GM21526 (cell line): ENCODE results near the gene HOXD1.

Source experiments
- ATAC-seq: cut with Tn5 transposase; IDR thresholded peaks from one replicate; pipeline ENCODE4 v1.9.1; 2021; ENCODE audit warnings: moderate library complexity; ENCODE audit not compliant: unreplicated experiment, low FRiP score

Gene HOXD1

GRCh38 chr2:176178757-176179295 lies 9.6 kb upstream of the HOXD1 start:
- ATAC-seq, result no peak

- no peak for ATAC-seq
These were observed 6.9 kb upstream of the HOXD1 start for GRCh38 chr2:176181551-176181950.

- ATAC-seq, result no peak
These were observed 5.8 kb upstream of the HOXD1 start for GRCh38 chr2:176182671-176183070.

GRCh38 chr2:176184749-176185148 lies 3.7 kb upstream of the HOXD1 start:
- no peak for ATAC-seq

- no peak for ATAC-seq
These were observed 2.4 kb upstream of the HOXD1 start for GRCh38 chr2:176186024-176186423.

- no peak for ATAC-seq
These were observed 1.1 kb upstream of the HOXD1 start for GRCh38 chr2:176187200-176187898.

- ATAC-seq, result no peak
These were observed 559 bp downstream of the HOXD1 start for GRCh38 chr2:176188774-176189680.

GRCh38 chr2:176189681-176190641 lies 1.5 kb downstream of the HOXD1 start:
- ATAC-seq, result no peak

GRCh38 chr2:176192351-176192750 lies 3.9 kb downstream of the HOXD1 start:
- no peak for ATAC-seq

- ATAC-seq, result no peak
These were observed 4.6 kb downstream of the HOXD1 start for GRCh38 chr2:176193048-176193447.

- no peak for ATAC-seq
These were observed 11.4 kb downstream of the HOXD1 start for GRCh38 chr2:176199902-176200301.

GRCh38 chr2:176200971-176201370 lies 12.5 kb downstream of the HOXD1 start:
- no peak for ATAC-seq

GRCh38 chr2:176202491-176202890 lies 14.0 kb downstream of the HOXD1 start:
- no peak for ATAC-seq

- ATAC-seq, result no peak
These were observed 16.7 kb downstream of the HOXD1 start for GRCh38 chr2:176205126-176205525.

GRCh38 chr2:176206136-176206535 lies 17.7 kb downstream of the HOXD1 start:
- ATAC-seq, result no peak

GRCh38 chr2:176206682-176207081 lies 18.2 kb downstream of the HOXD1 start:
- no peak for ATAC-seq

GRCh38 chr2:176211110-176211509 lies 22.6 kb downstream of the HOXD1 start:
- ATAC-seq, result no peak

GRCh38 chr2:176212276-176212675 lies 23.8 kb downstream of the HOXD1 start:
- ATAC-seq, result no peak

GRCh38 chr2:176213406-176213805 lies 24.9 kb downstream of the HOXD1 start:
- no peak for ATAC-seq

- no peak for ATAC-seq
These were observed 39.4 kb downstream of the HOXD1 start for GRCh38 chr2:176227874-176228273.
